HG03159 (cell line): Measurements from ENCODE around the gene MSRB2.

Source experiments
- ATAC-seq: cut with Tn5 transposase; IDR thresholded peaks from one replicate; pipeline ENCODE4 v1.9.1; 2021; ENCODE audit warnings: mild to moderate bottlenecking, moderate library complexity; ENCODE audit not compliant: unreplicated experiment

The MSRB2 gene

GRCh38 chr10:23171232-23171876, 76.0 kb downstream of the MSRB2 start:
- no peak for ATAC-seq
